ENCODE results near the gene TNRC6B.

GRCh38 chr22:40187389-40187788, 9.7 kb downstream of the TNRC6B start:
- TF ChIP-seq POLR2AphosphoS5 (IDR thresholded peaks at IDR 0.05; ENCODE audit: low read depth) (no peak), CTCF (conservative IDR thresholded peaks at IDR 0.05; ENCODE audit: low read depth in 2 of 2) (peak in 1 of 2 experiments; percentile 14; a peak in 1 of 4 replicates), REST (IDR thresholded peaks at IDR 0.05; ENCODE audit: unreplicated experiment) (no peak), EZH2 (IDR thresholded peaks at IDR 0.05; ENCODE audit: low read depth, unreplicated experiment) (no peak), JUNB (IDR thresholded peaks at IDR 0.05; ENCODE audit: unreplicated experiment) (no peak), EZH2phosphoT487 (IDR thresholded peaks at IDR 0.05; ENCODE audit: unreplicated experiment) (no peak), STAT1 (IDR thresholded peaks at IDR 0.05; ENCODE audit: unreplicated experiment) (no peak)
- TF ChIP-seq, protein P1, sequence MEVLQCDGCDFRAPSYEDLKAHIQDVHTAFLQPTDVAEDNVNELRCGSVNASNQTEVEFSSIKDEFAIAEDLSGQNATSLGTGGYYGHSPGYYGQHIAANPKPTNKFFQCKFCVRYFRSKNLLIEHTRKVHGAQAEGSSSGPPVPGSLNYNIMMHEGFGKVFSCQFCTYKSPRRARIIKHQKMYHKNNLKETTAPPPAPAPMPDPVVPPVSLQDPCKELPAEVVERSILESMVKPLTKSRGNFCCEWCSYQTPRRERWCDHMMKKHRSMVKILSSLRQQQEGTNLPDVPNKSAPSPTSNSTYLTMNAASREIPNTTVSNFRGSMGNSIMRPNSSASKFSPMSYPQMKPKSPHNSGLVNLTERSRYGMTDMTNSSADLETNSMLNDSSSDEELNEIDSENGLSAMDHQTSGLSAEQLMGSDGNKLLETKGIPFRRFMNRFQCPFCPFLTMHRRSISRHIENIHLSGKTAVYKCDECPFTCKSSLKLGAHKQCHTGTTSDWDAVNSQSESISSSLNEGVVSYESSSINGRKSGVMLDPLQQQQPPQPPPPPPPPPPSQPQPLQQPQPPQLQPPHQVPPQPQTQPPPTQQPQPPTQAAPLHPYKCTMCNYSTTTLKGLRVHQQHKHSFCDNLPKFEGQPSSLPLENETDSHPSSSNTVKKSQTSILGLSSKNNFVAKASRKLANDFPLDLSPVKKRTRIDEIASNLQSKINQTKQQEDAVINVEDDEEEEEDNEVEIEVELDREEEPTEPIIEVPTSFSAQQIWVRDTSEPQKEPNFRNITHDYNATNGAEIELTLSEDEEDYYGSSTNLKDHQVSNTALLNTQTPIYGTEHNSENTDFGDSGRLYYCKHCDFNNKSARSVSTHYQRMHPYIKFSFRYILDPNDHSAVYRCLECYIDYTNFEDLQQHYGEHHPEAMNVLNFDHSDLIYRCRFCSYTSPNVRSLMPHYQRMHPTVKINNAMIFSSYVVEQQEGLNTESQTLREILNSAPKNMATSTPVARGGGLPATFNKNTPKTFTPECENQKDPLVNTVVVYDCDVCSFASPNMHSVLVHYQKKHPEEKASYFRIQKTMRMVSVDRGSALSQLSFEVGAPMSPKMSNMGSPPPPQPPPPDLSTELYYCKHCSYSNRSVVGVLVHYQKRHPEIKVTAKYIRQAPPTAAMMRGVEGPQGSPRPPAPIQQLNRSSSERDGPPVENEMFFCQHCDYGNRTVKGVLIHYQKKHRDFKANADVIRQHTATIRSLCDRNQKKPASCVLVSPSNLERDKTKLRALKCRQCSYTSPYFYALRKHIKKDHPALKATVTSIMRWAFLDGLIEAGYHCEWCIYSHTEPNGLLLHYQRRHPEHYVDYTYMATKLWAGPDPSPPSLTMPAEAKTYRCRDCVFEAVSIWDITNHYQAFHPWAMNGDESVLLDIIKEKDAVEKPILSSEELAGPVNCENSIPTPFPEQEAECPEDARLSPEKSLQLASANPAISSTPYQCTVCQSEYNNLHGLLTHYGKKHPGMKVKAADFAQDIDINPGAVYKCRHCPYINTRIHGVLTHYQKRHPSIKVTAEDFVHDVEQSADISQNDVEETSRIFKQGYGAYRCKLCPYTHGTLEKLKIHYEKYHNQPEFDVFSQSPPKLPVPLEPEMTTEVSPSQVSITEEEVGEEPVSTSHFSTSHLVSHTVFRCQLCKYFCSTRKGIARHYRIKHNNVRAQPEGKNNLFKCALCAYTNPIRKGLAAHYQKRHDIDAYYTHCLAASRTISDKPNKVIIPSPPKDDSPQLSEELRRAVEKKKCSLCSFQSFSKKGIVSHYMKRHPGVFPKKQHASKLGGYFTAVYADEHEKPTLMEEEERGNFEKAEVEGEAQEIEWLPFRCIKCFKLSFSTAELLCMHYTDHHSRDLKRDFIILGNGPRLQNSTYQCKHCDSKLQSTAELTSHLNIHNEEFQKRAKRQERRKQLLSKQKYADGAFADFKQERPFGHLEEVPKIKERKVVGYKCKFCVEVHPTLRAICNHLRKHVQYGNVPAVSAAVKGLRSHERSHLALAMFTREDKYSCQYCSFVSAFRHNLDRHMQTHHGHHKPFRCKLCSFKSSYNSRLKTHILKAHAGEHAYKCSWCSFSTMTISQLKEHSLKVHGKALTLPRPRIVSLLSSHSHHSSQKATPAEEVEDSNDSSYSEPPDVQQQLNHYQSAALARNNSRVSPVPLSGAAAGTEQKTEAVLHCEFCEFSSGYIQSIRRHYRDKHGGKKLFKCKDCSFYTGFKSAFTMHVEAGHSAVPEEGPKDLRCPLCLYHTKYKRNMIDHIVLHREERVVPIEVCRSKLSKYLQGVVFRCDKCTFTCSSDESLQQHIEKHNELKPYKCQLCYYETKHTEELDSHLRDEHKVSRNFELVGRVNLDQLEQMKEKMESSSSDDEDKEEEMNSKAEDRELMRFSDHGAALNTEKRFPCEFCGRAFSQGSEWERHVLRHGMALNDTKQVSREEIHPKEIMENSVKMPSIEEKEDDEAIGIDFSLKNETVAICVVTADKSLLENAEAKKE (CRISPR knock-in tag; IDR thresholded peaks at IDR 0.05), result no peak

Data from GM23338 (cell line).